GM23248 (cell line): ENCODE measurements around the gene KIF3A. TPM values are rescaled to one million over a fixed set of nuclear protein-coding genes. Genes with fewer than 3 reads are reported as not detected.

ENCODE experiments used
- DNase-seq: peaks from one replicate; pipeline ENCODE4 v3.0.0-alpha.2; 2015
- H2AFZ ChIP-seq: fragments of 200-600 bp; sonication (generic); 2 replicates; pipeline ENCODE4 v1.6.1; 2016; ENCODE audit warnings: antibody characterized with exemption
- H3F3A ChIP-seq: fragments of 200-600 bp; sonication (generic); 2 replicates; pipeline ENCODE4 v1.6.1; 2016; ENCODE audit warnings: mild to moderate bottlenecking, antibody characterized with exemption, mixed run types; ENCODE audit not compliant: insufficient read depth
- H3K27ac ChIP-seq: fragments of 200-600 bp; sonication (generic); 2 replicates; pipeline ENCODE4 v1.5.1; 2016; ENCODE audit warnings: mild to moderate bottlenecking
- H3K27me3 ChIP-seq: fragments of 200-600 bp; sonication (generic); replicated peaks from 2 replicates; pipeline ENCODE4 v1.6.1; 2016; ENCODE audit warnings: mild to moderate bottlenecking; ENCODE audit not compliant: insufficient read depth
- H3K36me3 ChIP-seq: fragments of 200-600 bp; sonication (generic); 2 replicates; pipeline ENCODE4 v1.6.1; 2016; ENCODE audit warnings: low read depth, mild to moderate bottlenecking
- H3K4me1 ChIP-seq: fragments of 200-600 bp; sonication (generic); 2 replicates; pipeline ENCODE4 v1.6.1; 2016; ENCODE audit warnings: mild to moderate bottlenecking; ENCODE audit not compliant: insufficient read depth
- H3K4me2 ChIP-seq: fragments of 200-600 bp; sonication (generic); one replicate; pipeline ENCODE4 v1.6.1; 2016; ENCODE audit warnings: mild to moderate bottlenecking; ENCODE audit not compliant: unreplicated experiment
- H3K4me3 ChIP-seq: fragments of 200-600 bp; sonication (generic); 2 replicates; pipeline ENCODE4 v1.5.1; 2016; ENCODE audit warnings: mild to moderate bottlenecking
- H3K79me2 ChIP-seq: fragments of 200-600 bp; sonication (generic); 2 replicates; pipeline ENCODE4 v1.6.1; 2016; ENCODE audit warnings: mild to moderate bottlenecking; ENCODE audit not compliant: insufficient read depth
- H3K9ac ChIP-seq: fragments of 200-600 bp; sonication (generic); 2 replicates; pipeline ENCODE4 v1.6.1; 2016; ENCODE audit warnings: mild to moderate bottlenecking
- H3K9me2 ChIP-seq: fragments of 200-600 bp; sonication (generic); 2 replicates; pipeline ENCODE4 v1.6.1; 2016; ENCODE audit warnings: mixed run types, mild to moderate bottlenecking, moderate library complexity; ENCODE audit not compliant: insufficient read depth
- H3K9me3 ChIP-seq: fragments of 200-600 bp; sonication (generic); one replicate; pipeline ENCODE4 v1.6.1; 2017; ENCODE audit warnings: low read depth
- H4K20me1 ChIP-seq: fragments of 200-600 bp; sonication (generic); 2 replicates; pipeline ENCODE4 v1.6.0; 2016; ENCODE audit not compliant: insufficient read depth
- EZH2 ChIP-seq: fragments of 200-600 bp; sonication (generic); IDR thresholded peaks from 2 replicates; pipeline ENCODE4 v1.6.1; 2018; ENCODE audit warnings: antibody characterized with exemption, mild to moderate bottlenecking; ENCODE audit not compliant: insufficient read depth, poor library complexity, severe bottlenecking
- EZH2phosphoT487 ChIP-seq: fragments of 200-600 bp; sonication (generic); IDR thresholded peaks from 2 replicates; pipeline ENCODE4 v1.6.1; 2018; ENCODE audit warnings: antibody characterized with exemption, moderate library complexity, mild to moderate bottlenecking, low read depth; ENCODE audit not compliant: insufficient read depth
- WGBS, 2 experiments: methylation state at CpG; one replicate each; pipeline ENCODE4 v1.1.6; 2015 to 2017; ENCODE audit warnings: low lambda C conversion rate in 2 of 2, low coverage in 1 of 2; ENCODE audit errors: missing lambda C conversion rate in 2 of 2; 5-methylcytosine and 5-hydroxymethylcytosine counted together
- in situ Hi-C: fragments of 300-500 bp; cut with MboI; formaldehyde crosslinking; loops from 2 replicates; pipeline ENCODE4 v1.15.0; 2020
- polyA plus RNA-seq: library from polyadenylated mRNA; unstranded; fragments of >200 nt; fragmentation: Nextera tagmentation; extraction: Ambion mirVana; gene quantifications from 2 replicates; pipeline ENCODE4 v1.2.1, GENCODE V29; 2016
- total RNA-seq: library from RNA; depleted of rRNA; stranded (reverse); fragments of >200 nt; shearing (Covaris generic); gene quantifications from 2 replicates; pipeline ENCODE4 v1.2.3, GENCODE V29; 2014

Gene KIF3A
- total and polyA plus RNA-seq, 2 experiments from 2014 or later = 6.8 to 18.8 TPM

DNA sequence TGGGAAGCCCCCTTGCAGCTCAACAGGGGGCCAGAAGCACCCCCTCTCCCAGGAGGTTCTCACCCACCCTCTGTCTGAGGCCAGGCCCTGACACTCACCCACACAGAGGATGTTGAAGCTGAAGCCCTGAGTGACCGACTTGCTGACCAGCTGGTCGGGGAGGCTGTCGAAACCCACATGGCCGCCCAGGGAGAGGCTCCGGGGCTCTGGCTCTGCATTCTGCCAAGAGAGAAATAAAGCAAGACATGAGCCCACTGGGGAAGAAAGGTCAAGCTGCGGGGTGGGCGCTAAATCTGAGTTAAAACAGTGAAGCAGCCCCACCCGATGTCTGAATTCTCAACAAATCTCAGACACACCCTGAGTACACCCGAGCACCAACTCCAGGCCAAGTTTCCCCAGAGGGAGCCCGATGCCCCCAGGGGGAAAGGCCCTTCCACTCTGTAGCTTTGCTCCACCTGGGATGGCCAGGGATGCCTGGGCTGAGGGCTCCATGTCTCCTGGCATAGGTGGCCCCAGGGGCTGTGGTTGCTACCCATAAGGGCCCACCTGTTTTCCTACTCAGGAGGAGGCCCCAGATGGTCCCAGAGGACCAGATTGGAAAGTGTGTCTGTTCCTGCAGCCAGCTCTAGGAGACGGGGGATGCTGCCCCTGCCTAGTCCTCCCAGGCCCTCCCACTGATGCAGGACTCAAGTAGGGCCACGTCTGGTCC lies 28.1 kb upstream of the KIF3A start:
- no peaks in the 10 kb centered on the region for H3K9me3 ChIP-seq
- peaks cover 16% of the 10 kb centered on the region for H3F3A ChIP-seq
- H3K9me2 ChIP-seq = no peaks in the 10 kb centered on the region
- no peak for DNase-seq
- in situ Hi-C loops = no loop called here
- H3K79me2 ChIP-seq = peaks cover 45% of the 10 kb centered on the region
- no peak overlapping the region for H3K4me3 ChIP-seq
- WGBS, 2 experiments = 73 to 75% methylated on average over 12 of the region's 12 CpGs
- no peaks in the 10 kb centered on the region for H3K36me3 ChIP-seq
- no peak overlapping the region for H3K27ac ChIP-seq
- H3K9ac ChIP-seq = no peak overlapping the region
- no peak overlapping the region for H3K4me2 ChIP-seq
- no peaks in the 10 kb centered on the region for H3K27me3 ChIP-seq
- H3K4me1 ChIP-seq = peaks cover 14% of the 10 kb centered on the region
- no peak for TF ChIP-seq EZH2phosphoT487
- TF ChIP-seq EZH2 = no peak
- H2AFZ ChIP-seq = no peak overlapping the region
- peaks cover 4% of the 10 kb centered on the region for H4K20me1 ChIP-seq

DNA sequence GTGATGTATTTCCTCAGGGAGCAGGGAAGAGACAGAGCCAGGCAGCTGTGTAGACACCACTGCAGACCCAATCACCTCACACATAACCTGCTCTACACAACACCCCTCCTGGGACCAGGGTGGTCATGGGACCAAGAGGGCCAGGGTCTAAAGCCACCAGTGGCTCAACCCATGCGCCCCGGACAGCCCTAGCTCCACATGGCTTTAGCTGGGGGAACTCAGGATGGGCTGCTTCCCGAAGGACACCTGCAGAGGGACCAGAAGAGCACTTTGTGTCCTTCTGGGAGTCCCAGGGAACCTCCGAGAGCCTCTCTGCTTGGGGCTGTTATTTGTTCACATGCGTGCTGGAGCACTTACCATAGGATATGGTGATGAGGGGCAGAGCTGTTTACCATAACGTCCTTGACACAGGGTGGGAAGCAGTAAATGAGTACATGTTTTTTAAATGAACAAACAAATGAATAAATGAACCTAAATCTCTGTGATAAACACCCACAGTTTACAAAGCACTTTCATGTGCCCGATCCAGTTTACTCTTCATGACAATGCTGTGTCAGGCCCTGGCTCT lies 27.4 kb upstream of the KIF3A start:
- Histone ChIP-seq H3K27ac (no peak overlapping the region), H3K4me1 (peaks cover 12% of the 10 kb centered on the region), H3K27me3 (no peaks in the 10 kb centered on the region), H3K9ac (no peak overlapping the region), H3K4me3 (no peak overlapping the region), H3K9me2 (no peaks in the 10 kb centered on the region), H3K9me3 (no peaks in the 10 kb centered on the region), H3K4me2 (no peak overlapping the region), H3F3A (peaks cover 16% of the 10 kb centered on the region), H3K36me3 (no peaks in the 10 kb centered on the region), H2AFZ (no peak overlapping the region), H4K20me1 (peaks cover 4% of the 10 kb centered on the region), H3K79me2 (peaks cover 41% of the 10 kb centered on the region)
- no peak for TF ChIP-seq EZH2phosphoT487
- 98 to 99% methylated on average over 7 of the region's 7 CpGs for WGBS, 2 experiments
- no peak for DNase-seq
- in situ Hi-C loops = no loop called here

DNA sequence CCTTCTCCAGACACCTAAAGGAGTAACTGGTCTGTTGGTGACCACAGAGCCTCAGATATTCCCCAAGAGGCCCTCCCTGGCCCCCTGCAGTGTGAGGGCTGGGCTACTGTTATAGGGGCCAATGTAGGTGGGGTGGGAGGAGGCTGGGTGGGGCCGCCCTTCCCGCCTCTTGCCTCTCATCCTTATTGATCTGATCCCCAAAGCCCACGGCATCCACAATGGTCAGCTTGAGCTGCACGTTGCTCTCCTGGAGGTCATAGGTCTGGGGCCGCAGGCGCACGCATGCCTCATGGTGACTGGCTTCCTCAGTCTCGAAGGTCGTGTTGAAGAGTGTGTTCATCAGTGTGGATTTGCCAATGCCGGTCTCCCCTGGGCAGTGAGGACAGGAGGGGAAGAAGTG lies 26.7 kb upstream of the KIF3A start:
- Histone ChIP-seq H3K9ac (no peak overlapping the region), H2AFZ (no peak overlapping the region), H3K27me3 (no peaks in the 10 kb centered on the region), H3K4me3 (no peak overlapping the region), H3K9me2 (no peaks in the 10 kb centered on the region), H3K27ac (no peak overlapping the region), H4K20me1 (peaks cover 4% of the 10 kb centered on the region; the same call in 1 of the 2 replicates), H3K36me3 (no peaks in the 10 kb centered on the region), H3K4me2 (no peak overlapping the region), H3K4me1 (peaks cover 12% of the 10 kb centered on the region), H3K9me3 (no peaks in the 10 kb centered on the region), H3K79me2 (peaks cover 34% of the 10 kb centered on the region), H3F3A (peaks cover 16% of the 10 kb centered on the region)
- no peak for DNase-seq
- WGBS, 2 experiments = 98 to 100% methylated on average over 8 to 10 of the region's 10 CpGs
- TF ChIP-seq EZH2phosphoT487 = no peak
- TF ChIP-seq EZH2 = no peak
- in situ Hi-C loops = no loop called here

DNA sequence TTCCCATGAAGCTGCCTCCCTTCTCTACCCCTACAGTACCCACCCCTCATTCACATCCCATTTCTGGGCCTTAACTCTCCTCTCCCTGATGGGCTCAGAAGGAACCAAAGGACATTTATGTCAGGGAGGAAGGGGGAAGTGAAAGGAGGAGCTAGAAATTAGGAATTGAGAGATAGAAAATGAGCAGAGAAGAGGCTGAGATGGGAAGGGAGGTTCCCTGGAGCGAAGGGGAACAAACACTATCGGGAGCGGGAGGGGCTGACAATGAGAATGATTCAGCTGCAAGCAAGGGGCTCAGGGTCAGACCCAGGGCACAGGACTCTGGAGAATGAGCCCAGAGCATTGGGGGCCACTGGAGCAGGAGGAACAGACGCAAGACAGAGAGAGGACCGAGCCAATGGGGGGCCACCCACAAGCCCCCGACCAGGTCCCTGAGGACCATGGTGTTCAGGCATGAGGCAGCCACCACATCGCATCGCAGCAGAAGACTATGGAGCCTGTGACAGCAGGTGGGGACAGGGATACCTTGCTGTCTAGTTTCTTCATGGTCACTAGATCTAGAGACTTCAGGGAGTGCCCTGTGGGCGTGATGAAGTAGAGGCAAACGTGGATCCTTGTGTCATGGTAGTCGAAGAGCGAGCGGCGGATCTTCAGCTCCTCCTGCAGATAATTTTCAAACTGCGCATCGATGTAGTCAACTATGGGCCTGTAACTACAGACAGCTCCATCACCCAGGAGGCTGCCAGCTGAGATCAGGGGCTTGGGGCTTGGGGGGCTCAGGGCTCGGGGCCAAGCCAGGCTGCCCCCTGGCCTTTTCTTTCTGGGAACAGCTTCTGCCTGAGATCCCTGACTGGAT lies 26.1 kb upstream of the KIF3A start:
- peaks cover 28% of the 10 kb centered on the region for H3K79me2 ChIP-seq
- no peaks in the 10 kb centered on the region for H3K9me2 ChIP-seq
- DNase-seq = no peak
- H3K27ac ChIP-seq = no peak overlapping the region
- no peaks in the 10 kb centered on the region; the same call in 1 of the 2 replicates for H4K20me1 ChIP-seq
- H2AFZ ChIP-seq = no peak overlapping the region
- no peak overlapping the region for H3K9ac ChIP-seq
- peaks cover 4% of the 10 kb centered on the region for H3K36me3 ChIP-seq
- in situ Hi-C loops = no loop called here
- TF ChIP-seq EZH2phosphoT487 (no peak), EZH2 (no peak)
- WGBS, 2 experiments = 89 to 90% methylated on average over 17 of the region's 17 CpGs
- H3K4me3 ChIP-seq = no peak overlapping the region
- no peak overlapping the region for H3K4me2 ChIP-seq
- H3K4me1 ChIP-seq = peaks cover 12% of the 10 kb centered on the region
- no peaks in the 10 kb centered on the region for H3K9me3 ChIP-seq
- H3K27me3 ChIP-seq = no peaks in the 10 kb centered on the region
- H3F3A ChIP-seq = peaks cover 11% of the 10 kb centered on the region
